CD8-positive, alpha-beta memory T cell (primary cell): ENCODE measurements around the gene CEP112. TPM values are rescaled to one million over a fixed set of nuclear protein-coding genes. Genes with fewer than 3 reads are reported as not detected.

ENCODE experiments used
- CTCF ChIA-PET: fragments of 350-600 bp; sonication (Branson Sonifier 250); formaldehyde crosslinking; loops from one replicate; lab custom pipeline; 2021; ENCODE audit warnings: antibody characterized with exemption; lab: Charles Lee
- POLR2A ChIA-PET: fragments of 350-600 bp; sonication (Branson Sonifier 250); formaldehyde crosslinking; loops from one replicate; lab custom pipeline; 2021; ENCODE audit warnings: antibody characterized with exemption; lab: Charles Lee
- DNase-seq, 5 donors: peaks; one replicate each; pipeline versions ENCODE4 v3.0.0 to v3.0.0-alpha.2; 2020 to 2022; ENCODE audit warnings: mixed read lengths in 1 of 5
- H3K27ac ChIP-seq: one replicate; pipeline ENCODE4 v1.7.0; 2013; ENCODE audit warnings: low read depth, mild to moderate bottlenecking, low read length, moderate library complexity
- H3K27me3 ChIP-seq: 2 replicates; pipeline ENCODE4 v1.7.0; 2013; ENCODE audit warnings: low read length, mild to moderate bottlenecking; ENCODE audit not compliant: insufficient read depth, poor library complexity, severe bottlenecking
- H3K36me3 ChIP-seq: 2 replicates; pipeline ENCODE4 v1.7.0; 2013; ENCODE audit warnings: mild to moderate bottlenecking, low read length, moderate library complexity; ENCODE audit not compliant: insufficient read depth
- H3K4me1 ChIP-seq: 2 replicates; pipeline ENCODE4 v1.7.0; 2013; ENCODE audit warnings: mild to moderate bottlenecking, low read length, moderate library complexity; ENCODE audit not compliant: insufficient read depth
- H3K4me3 ChIP-seq: 2 replicates; pipeline ENCODE4 v1.7.0; 2013; ENCODE audit warnings: mild to moderate bottlenecking, low read length
- H3K9me3 ChIP-seq: 2 replicates; pipeline ENCODE4 v1.7.0; 2013; ENCODE audit warnings: mild to moderate bottlenecking, low read length
- H3K27ac Mint-ChIP-seq, 8 donors: one replicate each; pipeline ENCODE4 v1.8.0; 2020 to 2021; ENCODE audit warnings: mixed read lengths in 8 of 8, mild to moderate bottlenecking in 6 of 8, inconsistent platforms in 3 of 8, moderate library complexity in 3 of 8
- H3K27me3 Mint-ChIP-seq, 2 donors: one replicate each; pipeline ENCODE4 v1.8.0; 2020 to 2021; ENCODE audit warnings: mixed read lengths in 2 of 2, mild to moderate bottlenecking in 1 of 2, moderate library complexity in 1 of 2
- H3K36me3 Mint-ChIP-seq, 3 donors: one replicate each; pipeline ENCODE4 v1.8.0; 2020 to 2021; ENCODE audit warnings: mixed read lengths in 3 of 3, inconsistent platforms in 1 of 3, mild to moderate bottlenecking in 1 of 3
- H3K4me1 Mint-ChIP-seq, 3 donors: one replicate each; pipeline ENCODE4 v1.8.0; 2020 to 2021; ENCODE audit warnings: mixed read lengths in 3 of 3, inconsistent platforms in 1 of 3, mild to moderate bottlenecking in 1 of 3
- H3K4me3 Mint-ChIP-seq, 7 donors: one replicate each; pipeline ENCODE4 v1.8.0; 2020 to 2021; ENCODE audit warnings: mixed read lengths in 7 of 7, mild to moderate bottlenecking in 6 of 7, moderate library complexity in 4 of 7, inconsistent platforms in 2 of 7
- H3K9me3 Mint-ChIP-seq, 5 donors: one replicate each; pipeline ENCODE4 v1.8.0; 2020 to 2022; ENCODE audit warnings: mixed read lengths in 5 of 5, mild to moderate bottlenecking in 3 of 5, moderate library complexity in 2 of 5, inconsistent platforms in 1 of 5
- polyA plus RNA-seq: library from polyadenylated mRNA; unstranded; fragments of 300-500 nt; fragmentation: Illumina TruSeq; gene quantifications from one replicate; pipeline ENCODE4 v1.2.3, GENCODE V29; 2021
- total RNA-seq, 2 experiments: library from RNA; stranded (reverse); gene quantifications; one replicate each; pipeline ENCODE4 v1.2.3, GENCODE V29; 2021

The CEP112 gene
- total and polyA plus RNA-seq, 3 experiments from 2014 or later: 0.64 to 4.5 (median 3.0) TPM

GRCh38 chr17:66229783-66230538 lies 38.0 kb upstream of the CEP112 start:
- Histone ChIP-seq H3K4me3 (no peak overlapping the region), H3K9me3 (no peaks in the 10 kb centered on the region), H3K4me1 (no peaks in the 10 kb centered on the region), H3K36me3 (no peaks in the 10 kb centered on the region), H3K27me3 (no peaks in the 10 kb centered on the region), H3K27ac (no peak overlapping the region)
- H3K4me3 Mint-ChIP-seq: no peak overlapping the region
- H3K27me3 Mint-ChIP-seq: peaks cover 0 to 4% of the 10 kb centered on the region in 2 donors
- no peak overlapping the region for H3K27ac Mint-ChIP-seq
- ChIA-PET POLR2A (no interaction called here), CTCF (no interaction called here)
- DNase-seq: no peak
- H3K9me3 Mint-ChIP-seq: no peaks in the 10 kb centered on the region
- peaks cover 3 to 7% (median 6%) of the 10 kb centered on the region in 3 donors for H3K4me1 Mint-ChIP-seq
- H3K36me3 Mint-ChIP-seq: no peaks in the 10 kb centered on the region

DNA sequence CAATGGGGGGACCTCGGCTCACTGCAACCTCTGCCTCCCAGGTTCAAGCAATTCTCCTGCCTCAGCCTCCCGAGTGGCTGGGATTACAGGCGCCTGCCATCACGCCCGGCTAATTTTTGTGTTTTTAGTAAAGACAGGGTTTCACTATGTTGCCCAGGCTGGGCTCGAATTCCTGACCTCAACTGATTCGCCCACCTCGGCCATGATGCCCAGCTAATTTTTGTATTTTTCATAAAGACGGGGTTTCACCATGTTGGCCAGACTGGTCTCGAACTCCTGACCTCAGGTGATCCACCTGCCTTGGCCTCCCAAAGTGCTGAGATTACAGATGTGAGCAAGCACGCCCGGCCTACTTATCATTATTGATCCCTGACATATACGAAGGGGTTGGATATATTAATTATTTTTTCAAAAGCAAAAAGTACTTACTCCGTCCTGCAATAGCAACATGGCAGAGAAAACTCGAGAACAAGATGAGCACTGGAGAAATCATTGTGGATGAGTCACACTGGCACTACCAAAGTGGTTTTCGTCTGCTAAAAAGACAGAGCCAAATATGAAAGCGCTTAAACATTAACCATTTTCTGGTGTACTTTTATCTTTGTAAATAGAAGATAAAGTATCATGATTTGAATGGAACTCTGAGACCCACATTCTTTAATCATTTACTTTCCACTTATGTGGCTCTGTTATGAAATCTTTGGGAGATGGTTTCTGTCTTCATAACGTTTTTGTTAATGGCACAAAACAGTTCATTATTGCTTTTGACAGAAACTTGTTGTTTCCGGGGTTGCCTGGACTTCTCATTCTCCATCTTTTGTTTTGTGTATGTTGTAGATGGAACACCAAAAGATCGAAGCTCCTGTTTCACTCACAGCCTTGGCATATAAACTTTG lies 37.2 kb upstream of the CEP112 start, which contains the start of gene APOH:
Gene APOH (minus strand): TSS at position 529 of the 896 bp plus-strand sequence. CDS start 36 bp downstream, at position 493.
- H3K4me1 Mint-ChIP-seq: peaks cover 3 to 7% (median 6%) of the 10 kb centered on the region in 3 donors
- CTCF ChIA-PET: no interaction called here
- POLR2A ChIA-PET: no interaction called here

DNA sequence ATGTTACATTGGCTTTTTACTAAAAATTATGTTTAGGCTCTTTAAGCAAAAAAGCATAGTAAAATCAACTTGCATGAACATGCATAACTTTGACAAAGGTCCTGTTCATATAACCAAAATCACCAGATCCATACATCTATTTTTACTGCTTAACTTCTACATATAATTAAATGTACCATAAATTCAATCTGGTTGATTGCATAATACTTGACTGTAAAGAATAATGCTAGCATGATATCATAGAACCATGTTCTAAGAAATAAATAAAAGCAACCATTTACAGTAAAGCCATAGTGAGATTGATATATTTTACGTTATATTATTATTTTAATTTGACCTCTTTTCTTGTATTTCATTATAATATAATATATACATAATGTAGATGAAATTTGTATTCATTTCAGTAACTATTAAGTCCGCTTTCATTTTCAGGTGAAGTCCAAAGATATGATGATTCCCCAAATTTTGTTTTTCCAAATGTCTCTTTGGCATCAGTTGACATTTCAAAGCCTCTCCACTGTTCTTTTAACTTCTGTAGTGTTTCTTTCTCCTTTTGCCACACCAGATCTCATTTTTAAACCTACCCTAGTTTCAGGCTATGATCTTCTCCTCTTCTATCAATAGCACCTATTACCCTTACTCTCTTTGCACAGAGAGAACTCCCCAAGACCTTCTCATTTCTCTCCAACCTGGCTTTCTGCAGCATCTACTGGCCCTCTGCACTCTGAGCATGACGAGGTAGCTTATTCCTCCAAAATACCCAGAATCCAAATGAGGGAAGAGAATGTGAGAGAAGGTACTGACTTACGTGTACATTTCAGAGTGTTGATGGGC lies 35.5 kb upstream of the CEP112 start:
- no peak overlapping the region for H3K4me3 ChIP-seq
- POLR2A ChIA-PET: no interaction called here
- CTCF ChIA-PET: no interaction called here

More for the DNA sequence above, 37.2 kb upstream of the CEP112 start, which contains the start of gene APOH:
- no peak within 1 kb of the TSS for H3K27ac Mint-ChIP-seq
- Histone ChIP-seq H3K9me3 (no peaks in the 10 kb centered on the region), H3K27me3 (no peaks in the 10 kb centered on the region), H3K27ac (no peak within 1 kb of the TSS), H3K4me3 (no peak within 1 kb of the TSS), H3K4me1 (no peaks in the 10 kb centered on the region), H3K36me3 (no peaks in the 10 kb centered on the region)
- peaks cover 0 to 5% of the 10 kb centered on the region in 2 donors for H3K27me3 Mint-ChIP-seq
- H3K4me3 Mint-ChIP-seq: no peak within 1 kb of the TSS
- no peaks in the 10 kb centered on the region for H3K9me3 Mint-ChIP-seq
- DNase-seq: no peak
- H3K36me3 Mint-ChIP-seq: no peaks in the 10 kb centered on the region

DNA sequence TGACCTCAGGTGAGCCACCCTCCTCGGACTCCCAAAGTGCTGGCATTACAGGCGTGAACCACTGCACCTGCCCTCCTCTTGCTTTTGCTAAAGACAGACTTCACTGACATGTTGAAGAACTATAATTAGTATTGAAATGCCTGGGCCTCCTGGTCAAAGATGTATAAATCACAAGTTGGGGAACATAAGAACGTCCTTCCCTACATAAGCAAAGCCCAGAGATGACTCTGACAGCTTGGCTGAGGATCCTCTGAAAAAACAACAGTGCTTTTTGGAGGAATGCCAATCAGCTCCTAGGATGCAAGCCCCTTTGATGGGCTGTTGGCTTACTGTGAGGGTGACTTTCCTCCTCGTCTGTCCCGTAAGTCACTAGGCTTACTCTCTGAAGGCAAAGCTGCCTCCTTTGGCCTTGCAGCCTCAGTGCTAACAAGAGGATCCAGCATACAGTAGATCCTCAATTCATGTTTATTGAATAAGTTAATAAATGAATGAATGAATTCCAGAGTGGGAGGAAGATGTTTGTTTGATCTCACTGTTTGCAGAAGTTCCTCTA lies 30.9 kb upstream of the CEP112 start:
- no peak for DNase-seq
- Histone ChIP-seq H3K4me1 (no peaks in the 10 kb centered on the region), H3K9me3 (no peaks in the 10 kb centered on the region), H3K36me3 (no peaks in the 10 kb centered on the region), H3K4me3 (no peak overlapping the region), H3K27me3 (no peaks in the 10 kb centered on the region), H3K27ac (no peak overlapping the region)
- ChIA-PET CTCF (no interaction called here), POLR2A (no interaction called here)
- H3K9me3 Mint-ChIP-seq: no peaks in the 10 kb centered on the region
- no peaks in the 10 kb centered on the region for H3K4me1 Mint-ChIP-seq
- no peak overlapping the region for H3K4me3 Mint-ChIP-seq
- H3K27me3 Mint-ChIP-seq: peaks cover 10 to 36% of the 10 kb centered on the region in 2 donors
- H3K36me3 Mint-ChIP-seq: no peaks in the 10 kb centered on the region
- H3K27ac Mint-ChIP-seq: no peak overlapping the region

More for the DNA sequence above, 35.5 kb upstream of the CEP112 start:
- no peak overlapping the region for H3K4me3 Mint-ChIP-seq
- no peaks in the 10 kb centered on the region for H3K9me3 Mint-ChIP-seq
- Histone ChIP-seq H3K36me3 (no peaks in the 10 kb centered on the region), H3K4me1 (no peaks in the 10 kb centered on the region), H3K27me3 (no peaks in the 10 kb centered on the region), H3K9me3 (no peaks in the 10 kb centered on the region), H3K27ac (no peak overlapping the region)
- no peak overlapping the region for H3K27ac Mint-ChIP-seq
- DNase-seq: no peak
- H3K36me3 Mint-ChIP-seq: no peaks in the 10 kb centered on the region
- peaks cover 5 to 19% of the 10 kb centered on the region in 2 donors for H3K27me3 Mint-ChIP-seq
- H3K4me1 Mint-ChIP-seq: no peaks in the 10 kb centered on the region

- Mint-ChIP-seq H3K27me3 (peaks cover 10 to 36% of the 10 kb centered on the region in 2 donors), H3K4me3 (no peak overlapping the region), H3K36me3 (no peaks in the 10 kb centered on the region), H3K4me1 (no peaks in the 10 kb centered on the region), H3K27ac (no peak overlapping the region), H3K9me3 (no peaks in the 10 kb centered on the region)
- no peaks in the 10 kb centered on the region for H3K36me3 ChIP-seq
- no peak overlapping the region for H3K4me3 ChIP-seq
- ChIA-PET POLR2A (interaction anchor here (0.5 kb wide), 1 partner anchor 639 kb away, joined by 3 read pairs; no protein-coding TSS in a partner anchor), CTCF (no interaction called here)
- H3K27me3 ChIP-seq: no peaks in the 10 kb centered on the region
- no peaks in the 10 kb centered on the region for H3K4me1 ChIP-seq
- H3K9me3 ChIP-seq: no peaks in the 10 kb centered on the region
- H3K27ac ChIP-seq: no peak overlapping the region
- DNase-seq: no peak
These were observed 30.0 kb upstream of the CEP112 start for GRCh38 chr17:66221755-66222530.

- Histone ChIP-seq H3K27ac (no peak overlapping the region), H3K4me1 (no peaks in the 10 kb centered on the region), H3K4me3 (no peak overlapping the region), H3K27me3 (no peaks in the 10 kb centered on the region), H3K36me3 (no peaks in the 10 kb centered on the region), H3K9me3 (no peaks in the 10 kb centered on the region)
- Mint-ChIP-seq H3K4me1 (no peaks in the 10 kb centered on the region), H3K9me3 (no peaks in the 10 kb centered on the region), H3K27ac (no peak overlapping the region), H3K36me3 (no peaks in the 10 kb centered on the region), H3K27me3 (peaks cover 10 to 38% of the 10 kb centered on the region in 2 donors), H3K4me3 (no peak overlapping the region)
- ChIA-PET POLR2A (interaction anchor here (0.5 kb wide), 1 partner anchor 640 kb away, joined by 3 read pairs; no protein-coding TSS in a partner anchor), CTCF (no interaction called here)
- DNase-seq: no peak
These were observed 29.4 kb upstream of the CEP112 start for GRCh38 chr17:66221343-66221742.
